ENCODE data around the gene CACNA1D.

CACNA1D gene

GRCh38 chr3:53822331-53822741 is 327.9 kb downstream of the CACNA1D start:
- H3K36me3 Mint-ChIP-seq (ENCODE audit: low read depth): no peaks in the 10 kb centered on the region
- TF ChIP-seq CTCF (IDR thresholded peaks at IDR 0.05; ENCODE audit: unreplicated experiment in 3 of 3): no peak
- no peak overlapping the region for H3K4me3 Mint-ChIP-seq
- H3K9me3 Mint-ChIP-seq: peaks cover 4% of the 10 kb centered on the region
- H3K27me3 Mint-ChIP-seq (ENCODE audit: low read depth): no peaks in the 10 kb centered on the region
- H3K4me1 Mint-ChIP-seq: peaks cover 14% of the 10 kb centered on the region
- no peak overlapping the region for H3K27ac Mint-ChIP-seq

- no peak for TF ChIP-seq CTCF (IDR thresholded peaks at IDR 0.05; ENCODE audit: unreplicated experiment in 3 of 3)
- Mint-ChIP-seq H3K27ac (no peak overlapping the region), H3K27me3 (ENCODE audit: low read depth) (no peaks in the 10 kb centered on the region), H3K9me3 (peaks cover 4% of the 10 kb centered on the region), H3K4me1 (peaks cover 14% of the 10 kb centered on the region), H3K36me3 (ENCODE audit: low read depth) (no peaks in the 10 kb centered on the region), H3K4me3 (no peak overlapping the region)
These were observed 328.9 kb downstream of the CACNA1D start for GRCh38 chr3:53823026-53823955.

GRCh38 chr3:53823956-53824657 is 329.7 kb downstream of the CACNA1D start:
- Mint-ChIP-seq H3K4me1 (peaks cover 14% of the 10 kb centered on the region), H3K36me3 (ENCODE audit: low read depth) (no peaks in the 10 kb centered on the region), H3K9me3 (peaks cover 4% of the 10 kb centered on the region), H3K27me3 (ENCODE audit: low read depth) (no peaks in the 10 kb centered on the region), H3K27ac (no peak overlapping the region), H3K4me3 (no peak overlapping the region)
- TF ChIP-seq CTCF (IDR thresholded peaks at IDR 0.05; ENCODE audit: unreplicated experiment in 3 of 3): no peak

- no peak for TF ChIP-seq CTCF (IDR thresholded peaks at IDR 0.05; ENCODE audit: unreplicated experiment in 3 of 3)
- H3K27me3 Mint-ChIP-seq (ENCODE audit: low read depth): no peaks in the 10 kb centered on the region
- no peak overlapping the region for H3K27ac Mint-ChIP-seq
- no peaks in the 10 kb centered on the region for H3K36me3 Mint-ChIP-seq (ENCODE audit: low read depth)
- no peak overlapping the region for H3K4me3 Mint-ChIP-seq
- peaks cover 14% of the 10 kb centered on the region for H3K4me1 Mint-ChIP-seq
- peaks cover 4% of the 10 kb centered on the region for H3K9me3 Mint-ChIP-seq
These were observed 330.4 kb downstream of the CACNA1D start for GRCh38 chr3:53824795-53825194.

- H3K36me3 Mint-ChIP-seq (ENCODE audit: low read depth): no peaks in the 10 kb centered on the region
- H3K27me3 Mint-ChIP-seq (ENCODE audit: low read depth): no peaks in the 10 kb centered on the region
- no peak overlapping the region for H3K4me3 Mint-ChIP-seq
- TF ChIP-seq CTCF (IDR thresholded peaks at IDR 0.05; ENCODE audit: unreplicated experiment in 3 of 3): no peak
- H3K27ac Mint-ChIP-seq: no peak overlapping the region
- H3K4me1 Mint-ChIP-seq: peaks cover 8% of the 10 kb centered on the region
- H3K9me3 Mint-ChIP-seq: peaks cover 4% of the 10 kb centered on the region
These were observed 331.6 kb downstream of the CACNA1D start for GRCh38 chr3:53826048-53826447.
